Cardiac muscle cell (in vitro differentiated cells and primary cell): ENCODE results near the gene FA2H. TPM values are rescaled to one million over a fixed set of nuclear protein-coding genes. Genes with fewer than 3 reads are reported as not detected.

ENCODE experiments used
- DNase-seq, 2 donors: peaks; one replicate each; pipeline versions ENCODE4 v3.0.0 to v3.0.0-alpha.2; 2010 to 2017; ENCODE audit warnings: low read depth in 1 of 2, low spot score in 1 of 2
- H3K27ac ChIP-seq: fragments of 200-600 bp; sonication (generic); 2 replicates; pipeline ENCODE4 v1.5.1; 2016
- H3K27me3 ChIP-seq: fragments of 200-600 bp; sonication (generic); 2 replicates; pipeline ENCODE4 v1.6.0; 2016; ENCODE audit warnings: control low read depth
- H3K36me3 ChIP-seq: fragments of 200-600 bp; sonication (generic); 2 replicates; pipeline ENCODE4 v1.5.1; 2016; ENCODE audit warnings: control low read depth
- H3K4me1 ChIP-seq: fragments of 200-600 bp; sonication (generic); 2 replicates; pipeline ENCODE4 v1.8.1; 2017; ENCODE audit warnings: low read depth, mild to moderate bottlenecking, mixed run types
- H3K4me3 ChIP-seq: fragments of 200-600 bp; sonication (generic); 2 replicates; pipeline ENCODE4 v1.5.1; 2016; ENCODE audit warnings: mild to moderate bottlenecking
- H3K9me3 ChIP-seq: fragments of 200-600 bp; sonication (generic); 2 replicates; pipeline ENCODE4 v1.5.1; 2017; ENCODE audit warnings: low read depth, mild to moderate bottlenecking, control low read depth
- CTCF ChIP-seq: IDR thresholded peaks from 2 replicates; pipeline ENCODE4 v1.5.1; 2012; ENCODE audit warnings: low read depth, mild to moderate bottlenecking, low read length
- polyA plus RNA-seq: library from polyadenylated mRNA; unstranded; fragments of >200 nt; fragmentation: Nextera tagmentation; extraction: Ambion mirVana; gene quantifications from 2 replicates; pipeline ENCODE4 v1.2.1, GENCODE V29; 2016
- total RNA-seq: library from RNA; depleted of rRNA; stranded (reverse); fragments of >200 nt; gene quantifications from 2 replicates; pipeline ENCODE4 v1.2.3, GENCODE V29; 2016

FA2H gene
- total and polyA plus RNA-seq, 2 experiments from 2014 or later = 0.15 to 0.82 TPM

GRCh38 chr16:74700438-74701225 lies 74.0 kb downstream of the FA2H start, which contains the start of gene MLKL:
MLKL (minus strand) TSS chr16:74700862; CDS start chr16:74695757, 5,105 bp downstream.
- H3K4me3 ChIP-seq = peak within 1 kb of the TSS; percentile 25
- H3K27me3 ChIP-seq = peaks cover 41% of the 10 kb centered on the region
- peaks cover 3% of the 10 kb centered on the region for H3K4me1 ChIP-seq
- DNase-seq = peak; percentile 44 to 61
- no peak for TF ChIP-seq CTCF
- H3K9me3 ChIP-seq = no peaks in the 10 kb centered on the region
- no peaks in the 10 kb centered on the region for H3K36me3 ChIP-seq
- no peak within 1 kb of the TSS for H3K27ac ChIP-seq

GRCh38 chr16:74700116-74700437 lies 74.5 kb downstream of the FA2H start:
- no peaks in the 10 kb centered on the region for H3K9me3 ChIP-seq
- TF ChIP-seq CTCF = no peak
- peak overlapping the region; percentile 25 for H3K4me3 ChIP-seq
- no peaks in the 10 kb centered on the region for H3K36me3 ChIP-seq
- DNase-seq = peak in 1 of 2 donors; percentile 19
- peaks cover 3% of the 10 kb centered on the region for H3K4me1 ChIP-seq
- peaks cover 41% of the 10 kb centered on the region for H3K27me3 ChIP-seq
- H3K27ac ChIP-seq = no peak overlapping the region

GRCh38 chr16:74699666-74700065 lies 75.0 kb downstream of the FA2H start:
- H3K4me1 ChIP-seq = peaks cover 3% of the 10 kb centered on the region
- H3K9me3 ChIP-seq = no peaks in the 10 kb centered on the region
- TF ChIP-seq CTCF = no peak
- H3K27ac ChIP-seq = no peak overlapping the region
- H3K4me3 ChIP-seq = no peak overlapping the region
- no peak for DNase-seq
- no peaks in the 10 kb centered on the region for H3K36me3 ChIP-seq
- peaks cover 41% of the 10 kb centered on the region for H3K27me3 ChIP-seq

GRCh38 chr16:74698222-74698621 lies 76.4 kb downstream of the FA2H start:
- no peak for TF ChIP-seq CTCF
- no peak for DNase-seq
- H3K9me3 ChIP-seq = no peaks in the 10 kb centered on the region
- no peak overlapping the region for H3K27ac ChIP-seq
- H3K4me1 ChIP-seq = peaks cover 3% of the 10 kb centered on the region
- H3K4me3 ChIP-seq = no peak overlapping the region
- no peaks in the 10 kb centered on the region for H3K36me3 ChIP-seq
- peaks cover 41% of the 10 kb centered on the region for H3K27me3 ChIP-seq

- H3K27ac ChIP-seq = no peak overlapping the region
- peak overlapping the region; percentile 16 for H3K4me3 ChIP-seq
- DNase-seq = peak; percentile 84 to 95
- no peak for TF ChIP-seq CTCF
- no peaks in the 10 kb centered on the region for H3K36me3 ChIP-seq
- peaks cover 3% of the 10 kb centered on the region for H3K4me1 ChIP-seq
- peaks cover 29% of the 10 kb centered on the region for H3K27me3 ChIP-seq
- H3K9me3 ChIP-seq = no peaks in the 10 kb centered on the region
Measured at GRCh38 chr16:74695450-74696422, 78.9 kb downstream of the FA2H start.
